HUES48 (cell line): Measurements from ENCODE around the gene ADGRD1.

Experiments used
- H3K27ac ChIP-seq: one replicate; pipeline ENCODE4 v1.7.0; 2013; ENCODE audit warnings: low read depth, low read length, inconsistent platforms
- H3K27me3 ChIP-seq: 2 replicates; pipeline ENCODE4 v1.6.1; 2013; ENCODE audit warnings: mild to moderate bottlenecking, low read length; ENCODE audit not compliant: control insufficient read depth, insufficient read depth
- H3K36me3 ChIP-seq: 2 replicates; pipeline ENCODE4 v1.6.1; 2013; ENCODE audit warnings: low read length; ENCODE audit not compliant: control insufficient read depth, insufficient read depth
- H3K4me1 ChIP-seq: 2 replicates; pipeline ENCODE4 v1.6.1; 2013; ENCODE audit warnings: mild to moderate bottlenecking, low read length; ENCODE audit not compliant: control insufficient read depth, insufficient read depth
- H3K4me3 ChIP-seq: 2 replicates; pipeline ENCODE4 v1.5.1; 2013; ENCODE audit warnings: mild to moderate bottlenecking, low read depth, low read length
- H3K9ac ChIP-seq: 2 replicates; pipeline ENCODE4 v1.6.1; 2013; ENCODE audit warnings: mild to moderate bottlenecking, low read depth, low read length, moderate library complexity
- H3K9me3 ChIP-seq: 2 replicates; pipeline ENCODE4 v1.6.1; 2013; ENCODE audit warnings: low read length; ENCODE audit not compliant: control insufficient read depth, insufficient read depth

The ADGRD1 gene

GRCh38 chr12:131139363-131140068 is 185.8 kb downstream of the ADGRD1 start:
- H3K4me1 ChIP-seq = no peaks in the 10 kb centered on the region
- H3K9me3 ChIP-seq = no peaks in the 10 kb centered on the region
- H3K27me3 ChIP-seq = no peaks in the 10 kb centered on the region
- H3K9ac ChIP-seq = no peak overlapping the region
- no peak overlapping the region for H3K4me3 ChIP-seq
- no peaks in the 10 kb centered on the region for H3K36me3 ChIP-seq
- no peak overlapping the region for H3K27ac ChIP-seq

GRCh38 chr12:131140069-131140435 is 186.3 kb downstream of the ADGRD1 start:
- no peaks in the 10 kb centered on the region for H3K9me3 ChIP-seq
- H3K36me3 ChIP-seq = no peaks in the 10 kb centered on the region
- no peaks in the 10 kb centered on the region for H3K27me3 ChIP-seq
- H3K27ac ChIP-seq = no peak overlapping the region
- no peaks in the 10 kb centered on the region for H3K4me1 ChIP-seq
- no peak overlapping the region for H3K4me3 ChIP-seq
- no peak overlapping the region for H3K9ac ChIP-seq

- no peaks in the 10 kb centered on the region for H3K27me3 ChIP-seq
- no peaks in the 10 kb centered on the region for H3K4me1 ChIP-seq
- H3K27ac ChIP-seq = no peak overlapping the region
Observed at GRCh38 chr12:131140697-131141096, 187.0 kb downstream of the ADGRD1 start.

GRCh38 chr12:131141514-131141913 is 187.8 kb downstream of the ADGRD1 start:
- Histone ChIP-seq H3K4me1 (no peaks in the 10 kb centered on the region), H3K27me3 (no peaks in the 10 kb centered on the region), H3K4me3 (no peak overlapping the region), H3K27ac (no peak overlapping the region), H3K36me3 (no peaks in the 10 kb centered on the region), H3K9me3 (no peaks in the 10 kb centered on the region), H3K9ac (no peak overlapping the region)

More at GRCh38 chr12:131140697-131141096, 187.0 kb downstream of the ADGRD1 start:
- Histone ChIP-seq H3K4me3 (no peak overlapping the region), H3K9ac (no peak overlapping the region), H3K9me3 (no peaks in the 10 kb centered on the region), H3K36me3 (no peaks in the 10 kb centered on the region)

GRCh38 chr12:131142891-131143657 is 189.4 kb downstream of the ADGRD1 start:
- no peak overlapping the region for H3K9ac ChIP-seq
- H3K27ac ChIP-seq = no peak overlapping the region
- no peaks in the 10 kb centered on the region for H3K9me3 ChIP-seq
- no peaks in the 10 kb centered on the region for H3K27me3 ChIP-seq
- no peaks in the 10 kb centered on the region for H3K4me1 ChIP-seq
- H3K36me3 ChIP-seq = no peaks in the 10 kb centered on the region
- no peak overlapping the region for H3K4me3 ChIP-seq

- no peaks in the 10 kb centered on the region for H3K36me3 ChIP-seq
- 0 out of 2 replicates have a peak, but pooled peaks cover 1% of the 10 kb centered on the region for H3K27me3 ChIP-seq
- H3K9me3 ChIP-seq = no peaks in the 10 kb centered on the region
- H3K27ac ChIP-seq = no peak overlapping the region
- no peak overlapping the region for H3K4me3 ChIP-seq
- no peak overlapping the region for H3K9ac ChIP-seq
- H3K4me1 ChIP-seq = no peaks in the 10 kb centered on the region
Observed at GRCh38 chr12:131146173-131146675, 192.5 kb downstream of the ADGRD1 start.

- no peak overlapping the region for H3K4me3 ChIP-seq
- no peak overlapping the region for H3K9ac ChIP-seq
- H3K9me3 ChIP-seq = no peaks in the 10 kb centered on the region
- 0 out of 2 replicates have a peak, but pooled peaks cover 5% of the 10 kb centered on the region for H3K27me3 ChIP-seq
- no peaks in the 10 kb centered on the region for H3K36me3 ChIP-seq
- no peak overlapping the region for H3K27ac ChIP-seq
- H3K4me1 ChIP-seq = no peaks in the 10 kb centered on the region
Observed at GRCh38 chr12:131147293-131147692, 193.6 kb downstream of the ADGRD1 start.

GRCh38 chr12:131147894-131148293 is 194.2 kb downstream of the ADGRD1 start:
- no peaks in the 10 kb centered on the region for H3K36me3 ChIP-seq
- no peak overlapping the region for H3K9ac ChIP-seq
- 0 out of 2 replicates have a peak, but pooled peaks cover 5% of the 10 kb centered on the region for H3K27me3 ChIP-seq
- no peaks in the 10 kb centered on the region for H3K4me1 ChIP-seq
- no peak overlapping the region for H3K4me3 ChIP-seq
- H3K27ac ChIP-seq = no peak overlapping the region
- H3K9me3 ChIP-seq = no peaks in the 10 kb centered on the region

- Histone ChIP-seq H3K36me3 (no peaks in the 10 kb centered on the region), H3K4me3 (no peak overlapping the region), H3K27ac (no peak overlapping the region), H3K4me1 (no peaks in the 10 kb centered on the region), H3K27me3 (0 out of 2 replicates have a peak, but pooled peaks cover 5% of the 10 kb centered on the region), H3K9me3 (no peaks in the 10 kb centered on the region), H3K9ac (no peak overlapping the region)
Observed at GRCh38 chr12:131151558-131152345, 198.0 kb downstream of the ADGRD1 start.

- H3K4me1 ChIP-seq = no peaks in the 10 kb centered on the region
- H3K9me3 ChIP-seq = no peaks in the 10 kb centered on the region
- no peaks in the 10 kb centered on the region for H3K36me3 ChIP-seq
- no peak overlapping the region for H3K9ac ChIP-seq
- no peak overlapping the region for H3K27ac ChIP-seq
- H3K4me3 ChIP-seq = no peak overlapping the region
- 0 out of 2 replicates have a peak, but pooled peaks cover 5% of the 10 kb centered on the region for H3K27me3 ChIP-seq
Observed at GRCh38 chr12:131152587-131152986, 198.9 kb downstream of the ADGRD1 start.
